Spinal cord (tissue), 10 donors: ENCODE measurements around the gene SSH2. TPM values are rescaled to one million over a fixed set of nuclear protein-coding genes. Genes with fewer than 3 reads are reported as not detected.
"Not testable (repeated sequence)": the region's sequence is repeated elsewhere in the genome, so short reads cannot be mapped to it uniquely, and the experiment has no call there.

Experiments
- DNase-seq, 6 donors: peaks; one replicate each; pipeline versions ENCODE4 v3.0.0 to v3.0.0-alpha.2; 2013 to 2015; ENCODE audit warnings: low spot score in 6 of 6, low read depth in 4 of 6
- H3K27ac ChIP-seq: one replicate; pipeline ENCODE4 v1.5.1; 2013; ENCODE audit warnings: low read depth, low read length, control low read depth
- H3K27me3 ChIP-seq: one replicate; pipeline ENCODE4 v1.6.1; 2013; ENCODE audit warnings: low read length; ENCODE audit not compliant: control insufficient read depth, insufficient read depth
- H3K36me3 ChIP-seq: one replicate; pipeline ENCODE4 v1.6.1; 2013; ENCODE audit warnings: low read length; ENCODE audit not compliant: control insufficient read depth, insufficient read depth
- H3K4me1 ChIP-seq: one replicate; pipeline ENCODE4 v1.6.1; 2013; ENCODE audit warnings: low read length; ENCODE audit not compliant: control insufficient read depth, insufficient read depth
- H3K4me3 ChIP-seq: one replicate; pipeline ENCODE4 v1.5.1; 2013; ENCODE audit warnings: low read depth, low read length, control low read depth
- H3K9me3 ChIP-seq: one replicate; pipeline ENCODE4 v1.6.1; 2013; ENCODE audit warnings: low read length; ENCODE audit not compliant: control insufficient read depth, insufficient read depth
- WGBS: methylation state at CpG from one replicate; pipeline ENCODE4 v1.1.5; 2013; ENCODE audit warnings: missing lambda C conversion rate; ENCODE audit not compliant: insufficient coverage; 5-methylcytosine and 5-hydroxymethylcytosine counted together
- polyA plus RNA-seq, 2 donors: library from polyadenylated mRNA; unstranded; fragments of 120-200 nt; gene quantifications; one replicate each; pipeline ENCODE4 v1.2.1, GENCODE V29; 2013; ENCODE audit not compliant: insufficient read length in 2 of 2
- total RNA-seq, 2 donors: library from RNA; depleted of rRNA in 1 of 2; stranded (reverse); fragments of 120-200 nt in 1 of 2; fragments of >200 nt in 1 of 2; gene quantifications; one replicate each; pipeline versions ENCODE4 v1.2.3 to v1.2.4, GENCODE V29; 2013 to 2014
- donor health status: healthy.

SSH2 gene
- total and polyA plus RNA-seq, 4 donors = 22.5 to 26.6 (median 23.4) TPM

GRCh38 chr17:29791336-29792080 is 138.5 kb downstream of the SSH2 start:
- no peak overlapping the region for H3K4me3 ChIP-seq
- DNase-seq = no peak
- no peak overlapping the region for H3K27ac ChIP-seq
- H3K9me3 ChIP-seq = no peaks in the 10 kb centered on the region
- no peaks in the 10 kb centered on the region for H3K4me1 ChIP-seq
- peaks cover 4% of the 10 kb centered on the region for H3K36me3 ChIP-seq
- no CpG with 5 or more reads among the region's 3 CpGs for WGBS
- H3K27me3 ChIP-seq = no peaks in the 10 kb centered on the region

GRCh38 chr17:29789196-29790170 is 140.5 kb downstream of the SSH2 start:
- DNase-seq = no peak
- no peak overlapping the region for H3K27ac ChIP-seq
- peaks cover 4% of the 10 kb centered on the region for H3K36me3 ChIP-seq
- WGBS = 95% methylated on average over 3 of the region's 4 CpGs
- no peaks in the 10 kb centered on the region for H3K9me3 ChIP-seq
- H3K4me3 ChIP-seq = no peak overlapping the region
- no peaks in the 10 kb centered on the region for H3K27me3 ChIP-seq
- H3K4me1 ChIP-seq = no peaks in the 10 kb centered on the region

- 86% methylated on average over 1 of the region's 3 CpGs for WGBS
- H3K4me1 ChIP-seq = no peaks in the 10 kb centered on the region
- no peak for DNase-seq
- peaks cover 8% of the 10 kb centered on the region for H3K36me3 ChIP-seq
- no peaks in the 10 kb centered on the region for H3K9me3 ChIP-seq
- H3K27me3 ChIP-seq = no peaks in the 10 kb centered on the region
- no peak overlapping the region for H3K4me3 ChIP-seq
- H3K27ac ChIP-seq = no peak overlapping the region
These were observed 142.0 kb downstream of the SSH2 start for GRCh38 chr17:29787995-29788394.

- 95% methylated on average over 4 of the region's 5 CpGs for WGBS
- Histone ChIP-seq H3K36me3 (peaks cover 4% of the 10 kb centered on the region), H3K27me3 (no peaks in the 10 kb centered on the region), H3K4me3 (no peak overlapping the region), H3K4me1 (no peaks in the 10 kb centered on the region), H3K27ac (no peak overlapping the region), H3K9me3 (no peaks in the 10 kb centered on the region)
- no peak for DNase-seq
These were observed 147.1 kb downstream of the SSH2 start for GRCh38 chr17:29782917-29783316.

GRCh38 chr17:29779812-29780190 is 150.2 kb downstream of the SSH2 start:
- H3K9me3 ChIP-seq, H3K27me3 ChIP-seq, H3K4me1 ChIP-seq, DNase-seq, H3K27ac ChIP-seq, H3K36me3 ChIP-seq, H3K4me3 ChIP-seq: not testable (repeated sequence)
- WGBS = 77% methylated on average over 6 of the region's 8 CpGs

- WGBS = 88% methylated on average over 1 of the region's 8 CpGs
- no peaks in the 10 kb centered on the region for H3K27me3 ChIP-seq
- H3K27ac ChIP-seq = no peak overlapping the region
- no peak overlapping the region for H3K4me3 ChIP-seq
- H3K4me1 ChIP-seq = no peaks in the 10 kb centered on the region
- H3K36me3 ChIP-seq = peaks cover 4% of the 10 kb centered on the region
- DNase-seq = peak; percentile 22 to 84 (median 36)
- no peaks in the 10 kb centered on the region for H3K9me3 ChIP-seq
These were observed 150.8 kb downstream of the SSH2 start for GRCh38 chr17:29778956-29779811.

- no CpG with 5 or more reads among the region's 1 CpG for WGBS
- H3K27me3 ChIP-seq = no peaks in the 10 kb centered on the region
These were observed 152.4 kb downstream of the SSH2 start for GRCh38 chr17:29777663-29778062.

GRCh38 chr17:29776026-29776425 is 154.0 kb downstream of the SSH2 start:
- whole genome bisulfite sequencing = 100% methylated on average over 5 of the region's 5 CpGs
- no peaks in the 10 kb centered on the region for H3K9me3 ChIP-seq
- H3K27ac ChIP-seq = no peak overlapping the region
- peaks cover 2% of the 10 kb centered on the region for H3K36me3 ChIP-seq
- no peak for DNase-seq
- no peak overlapping the region for H3K4me3 ChIP-seq
- no peaks in the 10 kb centered on the region for H3K4me1 ChIP-seq
- no peaks in the 10 kb centered on the region for H3K27me3 ChIP-seq

More at GRCh38 chr17:29777663-29778062, 152.4 kb downstream of the SSH2 start:
- no peak for DNase-seq
- Histone ChIP-seq H3K4me3 (no peak overlapping the region), H3K9me3 (no peaks in the 10 kb centered on the region), H3K36me3 (peaks cover 2% of the 10 kb centered on the region), H3K4me1 (no peaks in the 10 kb centered on the region), H3K27ac (no peak overlapping the region)

- H3K9me3 ChIP-seq = no peaks in the 10 kb centered on the region
- no peak for DNase-seq
- no peaks in the 10 kb centered on the region for H3K27me3 ChIP-seq
- no peak overlapping the region for H3K27ac ChIP-seq
- H3K4me1 ChIP-seq = no peaks in the 10 kb centered on the region
- H3K4me3 ChIP-seq = no peak overlapping the region
- 92% methylated on average over 1 of the region's 2 CpGs for WGBS
- H3K36me3 ChIP-seq = peaks cover 2% of the 10 kb centered on the region
These were observed 157.0 kb downstream of the SSH2 start for GRCh38 chr17:29772981-29773380.
